Cardiac muscle cell (in vitro differentiated cells and primary cell): ENCODE measurements around the gene SH2D3A. TPM values are rescaled to one million over a fixed set of nuclear protein-coding genes. Genes with fewer than 3 reads are reported as not detected.
"Not testable (repeated sequence)": the region's sequence is repeated elsewhere in the genome, so short reads cannot be mapped to it uniquely, and the experiment has no call there.

Source experiments
- DNase-seq, 2 donors: peaks; one replicate each; pipeline versions ENCODE4 v3.0.0 to v3.0.0-alpha.2; 2010 to 2017; ENCODE audit warnings: low read depth in 1 of 2, low spot score in 1 of 2
- H3K27ac ChIP-seq: fragments of 200-600 bp; sonication (generic); 2 replicates; pipeline ENCODE4 v1.5.1; 2016
- H3K27me3 ChIP-seq: fragments of 200-600 bp; sonication (generic); 2 replicates; pipeline ENCODE4 v1.6.0; 2016; ENCODE audit warnings: control low read depth
- H3K36me3 ChIP-seq: fragments of 200-600 bp; sonication (generic); 2 replicates; pipeline ENCODE4 v1.5.1; 2016; ENCODE audit warnings: control low read depth
- H3K4me1 ChIP-seq: fragments of 200-600 bp; sonication (generic); 2 replicates; pipeline ENCODE4 v1.8.1; 2017; ENCODE audit warnings: low read depth, mild to moderate bottlenecking, mixed run types
- H3K4me3 ChIP-seq: fragments of 200-600 bp; sonication (generic); 2 replicates; pipeline ENCODE4 v1.5.1; 2016; ENCODE audit warnings: mild to moderate bottlenecking
- H3K9me3 ChIP-seq: fragments of 200-600 bp; sonication (generic); 2 replicates; pipeline ENCODE4 v1.5.1; 2017; ENCODE audit warnings: low read depth, mild to moderate bottlenecking, control low read depth
- CTCF ChIP-seq: IDR thresholded peaks from 2 replicates; pipeline ENCODE4 v1.5.1; 2012; ENCODE audit warnings: low read depth, mild to moderate bottlenecking, low read length
- polyA plus RNA-seq: library from polyadenylated mRNA; unstranded; fragments of >200 nt; fragmentation: Nextera tagmentation; extraction: Ambion mirVana; gene quantifications from 2 replicates; pipeline ENCODE4 v1.2.1, GENCODE V29; 2016
- total RNA-seq: library from RNA; depleted of rRNA; stranded (reverse); fragments of >200 nt; gene quantifications from 2 replicates; pipeline ENCODE4 v1.2.3, GENCODE V29; 2016

The SH2D3A gene
- total and polyA plus RNA-seq, 2 experiments from 2014 or later = 1.6 to 1.7 TPM

- Histone ChIP-seq H3K9me3 (no peaks in the 10 kb centered on the region), H3K27ac (no peak overlapping the region), H3K36me3 (no peaks in the 10 kb centered on the region), H3K4me1 (no peaks in the 10 kb centered on the region), H3K4me3 (no peak overlapping the region), H3K27me3 (no peaks in the 10 kb centered on the region)
- TF ChIP-seq CTCF = no peak
- peak in 1 of 2 donors; percentile 23 for DNase-seq
Observed at GRCh38 chr19:6802336-6803035, 35.3 kb upstream of the SH2D3A start.

- Histone ChIP-seq H3K27ac (no peak overlapping the region), H3K27me3 (no peaks in the 10 kb centered on the region), H3K9me3 (no peaks in the 10 kb centered on the region), H3K36me3 (no peaks in the 10 kb centered on the region), H3K4me3 (no peak overlapping the region), H3K4me1 (no peaks in the 10 kb centered on the region)
- DNase-seq = peak; percentile 0 to 71
- no peak for TF ChIP-seq CTCF
Observed at GRCh38 chr19:6801485-6802086, 34.4 kb upstream of the SH2D3A start.

- no peak overlapping the region for H3K27ac ChIP-seq
- TF ChIP-seq CTCF = no peak
- no peaks in the 10 kb centered on the region for H3K27me3 ChIP-seq
- H3K9me3 ChIP-seq = no peaks in the 10 kb centered on the region
- no peak overlapping the region for H3K4me3 ChIP-seq
- no peaks in the 10 kb centered on the region for H3K4me1 ChIP-seq
- no peaks in the 10 kb centered on the region for H3K36me3 ChIP-seq
- DNase-seq = peak in 1 of 2 donors; percentile 62
Observed at GRCh38 chr19:6800991-6801484, 33.8 kb upstream of the SH2D3A start.

DNA sequence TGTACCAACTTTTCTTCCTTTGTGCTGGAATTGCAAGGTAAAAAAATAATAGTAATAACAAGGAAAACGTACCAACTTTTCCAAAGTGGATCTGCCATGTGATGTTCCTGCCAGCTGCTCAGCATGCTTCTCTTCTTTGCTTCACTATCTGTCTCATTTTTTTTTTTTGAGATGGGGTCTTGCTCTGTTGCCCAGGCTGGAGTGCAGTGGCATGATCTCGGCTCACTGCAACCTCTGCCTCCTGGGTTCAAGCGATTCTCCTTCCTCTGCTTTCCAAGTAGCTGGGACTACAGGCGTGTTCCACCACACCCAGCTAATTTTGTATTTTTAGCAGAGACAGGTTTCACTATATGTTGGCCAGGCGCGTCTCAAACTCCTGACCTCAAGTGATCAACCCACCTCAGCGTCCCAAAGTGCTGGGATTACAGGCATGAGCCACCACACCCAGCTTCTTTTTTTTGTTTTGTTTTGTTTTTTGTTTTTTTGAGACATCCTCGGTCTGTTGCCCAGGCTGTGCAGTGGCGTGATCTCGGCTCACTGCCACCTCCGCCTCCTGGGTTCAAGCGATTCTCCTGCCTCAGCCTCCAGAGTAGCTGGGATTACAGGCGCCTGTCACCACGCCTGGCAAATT, 33.0 kb upstream of the SH2D3A start:
- H3K27ac ChIP-seq, DNase-seq, H3K27me3 ChIP-seq, H3K9me3 ChIP-seq, H3K4me3 ChIP-seq, H3K4me1 ChIP-seq, H3K36me3 ChIP-seq: not testable (repeated sequence)

DNA sequence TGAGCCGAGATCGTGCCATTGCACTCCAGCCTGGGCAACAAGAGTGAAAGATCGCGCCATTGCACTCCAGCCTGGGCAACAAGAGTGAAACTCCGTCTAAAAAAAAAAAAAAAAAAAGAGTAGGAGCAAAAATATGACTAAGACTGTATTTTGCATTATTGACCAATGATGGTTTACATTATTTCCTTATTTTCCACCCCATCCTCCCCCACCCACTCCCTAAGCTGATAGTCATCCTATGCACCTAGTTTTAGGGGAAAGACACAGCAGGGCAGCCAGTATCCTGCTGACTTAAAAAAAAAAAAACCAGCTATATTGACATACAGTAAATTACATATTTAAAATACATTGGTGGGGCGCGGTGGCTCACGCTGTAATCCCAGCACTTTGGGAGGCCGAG, 30.4 kb upstream of the SH2D3A start:
- H3K27me3 ChIP-seq = no peaks in the 10 kb centered on the region
- no peaks in the 10 kb centered on the region for H3K4me1 ChIP-seq
- H3K4me3 ChIP-seq = no peak overlapping the region
- no peak overlapping the region for H3K27ac ChIP-seq
- TF ChIP-seq CTCF = no peak
- H3K9me3 ChIP-seq = no peaks in the 10 kb centered on the region
- H3K36me3 ChIP-seq = no peaks in the 10 kb centered on the region
- no peak for DNase-seq

DNA sequence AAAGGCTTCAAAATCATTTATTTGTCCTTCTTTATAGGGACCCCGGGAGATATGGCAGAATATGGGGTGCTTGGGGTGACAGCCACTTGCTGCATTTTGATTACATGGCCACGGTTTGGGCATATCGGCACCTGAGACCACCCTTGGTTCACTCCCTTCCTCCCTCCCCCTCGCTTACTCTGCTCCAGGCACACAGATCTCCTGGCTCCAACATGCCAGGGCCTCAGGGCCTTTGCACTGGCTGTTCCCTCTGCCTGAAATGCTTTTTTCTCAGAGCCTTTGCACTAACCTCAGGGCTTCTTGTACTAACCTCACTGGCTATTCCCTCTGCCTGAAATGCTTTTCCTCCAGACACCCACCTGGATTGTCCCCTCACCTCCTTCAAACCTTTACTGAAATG, 29.0 kb upstream of the SH2D3A start:
- Histone ChIP-seq H3K4me1 (no peaks in the 10 kb centered on the region), H3K9me3 (no peaks in the 10 kb centered on the region), H3K27ac (no peak overlapping the region), H3K36me3 (no peaks in the 10 kb centered on the region), H3K27me3 (no peaks in the 10 kb centered on the region), H3K4me3 (no peak overlapping the region)
- DNase-seq = no peak
- TF ChIP-seq CTCF = no peak
